DLD1 (cell line): ENCODE measurements around the gene CACNA1H.

Experiments used
- in situ Hi-C: cut with HindIII; loops from 2 replicates; pipeline ENCODE4 v1.10.0; 2017; ENCODE audit warnings: low sequenced_read_pairs

CACNA1H gene

GRCh38 chr16:1121601-1122397 lies 31.1 kb upstream of the CACNA1H start:
- in situ Hi-C loops: no loop called here

GRCh38 chr16:1122398-1122765 lies 30.5 kb upstream of the CACNA1H start:
- in situ Hi-C loops: no loop called here

GRCh38 chr16:1123525-1124230 lies 29.2 kb upstream of the CACNA1H start:
- in situ Hi-C loops: no loop called here

GRCh38 chr16:1124291-1124690 lies 28.6 kb upstream of the CACNA1H start:
- in situ Hi-C loops: no loop called here

GRCh38 chr16:1124795-1125194 lies 28.1 kb upstream of the CACNA1H start:
- in situ Hi-C loops: loop anchor here (25.0 kb wide), 1 partner anchor 137 kb away; the partner anchor contains the start of gene SOX8

GRCh38 chr16:1125471-1125870 lies 27.4 kb upstream of the CACNA1H start:
- in situ Hi-C loops: loop anchor here (25.0 kb wide), 1 partner anchor 138 kb away; the partner anchor contains the start of gene SOX8

GRCh38 chr16:1126044-1126443 lies 26.9 kb upstream of the CACNA1H start:
- in situ Hi-C loops: loop anchor here (25.0 kb wide), 1 partner anchor 139 kb away; the partner anchor contains the start of gene SOX8

GRCh38 chr16:1126586-1126985 lies 26.3 kb upstream of the CACNA1H start:
- in situ Hi-C loops: loop anchor here (25.0 kb wide), 1 partner anchor 139 kb away; the partner anchor contains the start of gene SOX8

- in situ Hi-C loops: loop anchor here (25.0 kb wide), 1 partner anchor 140 kb away; the partner anchor contains the start of gene SOX8
Observed at GRCh38 chr16:1127101-1127500, 25.8 kb upstream of the CACNA1H start.

- in situ Hi-C loops: loop anchor here (25.0 kb wide), 1 partner anchor 141 kb away; the partner anchor contains the start of gene SOX8
Observed at GRCh38 chr16:1127971-1128715, 24.8 kb upstream of the CACNA1H start.

- in situ Hi-C loops: loop anchor here (25.0 kb wide), 1 partner anchor 142 kb away; the partner anchor contains the start of gene SOX8
Observed at GRCh38 chr16:1129106-1129960, 23.6 kb upstream of the CACNA1H start.

GRCh38 chr16:1130382-1130781 lies 22.5 kb upstream of the CACNA1H start:
- in situ Hi-C loops: loop anchor here (25.0 kb wide), 1 partner anchor 143 kb away; the partner anchor contains the start of gene SOX8

GRCh38 chr16:1131378-1131994 lies 21.4 kb upstream of the CACNA1H start:
- in situ Hi-C loops: loop anchor here (25.0 kb wide), 1 partner anchor 144 kb away; the partner anchor contains the start of gene SOX8

GRCh38 chr16:1132431-1132830 lies 20.5 kb upstream of the CACNA1H start:
- in situ Hi-C loops: loop anchor here (25.0 kb wide), 1 partner anchor 145 kb away; the partner anchor contains the start of gene SOX8

GRCh38 chr16:1133271-1133670 lies 19.6 kb upstream of the CACNA1H start:
- in situ Hi-C loops: loop anchor here (25.0 kb wide), 1 partner anchor 146 kb away; the partner anchor contains the start of gene SOX8

- in situ Hi-C loops: loop anchor here (25.0 kb wide), 1 partner anchor 147 kb away; the partner anchor contains the start of gene SOX8
Observed at GRCh38 chr16:1133810-1134520, 18.9 kb upstream of the CACNA1H start.

GRCh38 chr16:1134776-1135458 lies 18.0 kb upstream of the CACNA1H start:
- in situ Hi-C loops: loop anchor here (25.0 kb wide), 1 partner anchor 148 kb away; the partner anchor contains the start of gene SOX8

GRCh38 chr16:1135459-1135825 lies 17.5 kb upstream of the CACNA1H start:
- in situ Hi-C loops: loop anchor here (25.0 kb wide), 1 partner anchor 148 kb away; the partner anchor contains the start of gene SOX8
